HCT116 (cell line): ENCODE data around the gene GSTM1. TPM values are rescaled to one million over a fixed set of nuclear protein-coding genes. Genes with fewer than 3 reads are reported as not detected.

Experiments
- ATAC-seq: fragments of 200-7000 bp; cut with Tn5 transposase; 2 replicates; pipeline ENCODE4 v1.9.1; 2020; ENCODE audit warnings: mild to moderate bottlenecking, moderate library complexity
- BruUV-seq: library from RNA; stranded (reverse); fragments of 400-500 nt; replicated peaks from 2 replicates; lab custom pipeline; 2021; lab: Mats Ljungman, UMichigan
- CTCF ChIA-PET: fragments of 300-600 bp; sonication (Branson Sonifier 250); formaldehyde crosslinking; loops from one replicate; lab custom pipeline; 2021; ENCODE audit warnings: antibody characterized with exemption; lab: Charles Lee
- POLR2A ChIA-PET: fragments of 300-600, 350-600 bp; sonication (Branson Sonifier 250); formaldehyde crosslinking; loops from one replicate; lab custom pipeline; 2021; ENCODE audit warnings: antibody characterized with exemption; lab: Charles Lee
- RAD21 ChIA-PET, 2 experiments: fragments of 300-600 bp; sonication (Branson Sonifier 250); formaldehyde crosslinking; loops; one replicate each; lab custom pipeline; 2023; ENCODE audit warnings: low total read pairs in 2 of 2; ENCODE audit not compliant: uncharacterized antibody in 2 of 2, unreplicated experiment in 2 of 2, low non-redundant PET in 1 of 2; lab: Charles Lee
- DNase-seq: peaks from one replicate; pipeline ENCODE4 v3.0.0-alpha.2; 2010; ENCODE audit warnings: low read depth, low spot score
- H2AFZ ChIP-seq: fragments of 200-600 bp; shearing (Covaris generic), sonication (generic); 2 replicates; pipeline ENCODE4 v1.6.1; 2017; ENCODE audit warnings: low read depth, mixed run types, mixed read lengths, antibody characterized with exemption, low read length; ENCODE audit not compliant: poor library complexity, severe bottlenecking
- H3K27ac ChIP-seq: 2 replicates; pipeline ENCODE4 v1.5.1; 2012; ENCODE audit warnings: low read depth, low read length
- H3K27me3 ChIP-seq: fragments of 200-600 bp; sonication (generic); 2 replicates; pipeline ENCODE4 v1.6.1; 2016; ENCODE audit warnings: mixed run types, low read length, mixed read lengths; ENCODE audit not compliant: insufficient read depth
- H3K36me3 ChIP-seq, 2 experiments: fragments of 200-500 bp in 1 of 2; fragments of 200-600 bp in 1 of 2; sonication (Bioruptor generic) in 1 of 2; sonication (generic) in 1 of 2; 2 replicates each; pipeline versions ENCODE4 v1.5.1 to v1.6.1; 2014 to 2016; ENCODE audit warnings: low read length in 2 of 2, inconsistent platforms in 1 of 2, mixed read lengths in 1 of 2, mixed run types in 1 of 2; ENCODE audit not compliant: insufficient read depth in 2 of 2, control insufficient read depth in 1 of 2
- H3K4me1 ChIP-seq, 2 experiments: fragments of 200-600 bp in 1 of 2; sonication (generic) in 1 of 2; 2 replicates each; pipeline versions ENCODE4 v1.5.1 to v1.6.1; 2012 to 2017; ENCODE audit warnings: low read length in 2 of 2, inconsistent platforms in 1 of 2, mild to moderate bottlenecking in 1 of 2, mixed read lengths in 1 of 2, mixed run types in 1 of 2, moderate library complexity in 1 of 2; ENCODE audit not compliant: insufficient read depth in 2 of 2, control insufficient read depth in 1 of 2
- H3K4me2 ChIP-seq: fragments of 200-600 bp; sonication (generic); 2 replicates; pipeline ENCODE4 v1.6.1; 2017; ENCODE audit warnings: mixed run types, low read length, mixed read lengths
- H3K4me3 ChIP-seq, 2 experiments: fragments of 200-600 bp in 1 of 2; sonication (generic) in 1 of 2; replicated peaks in 1 of 2; 2 replicates each; pipeline ENCODE4 v1.5.1; 2011 to 2016; ENCODE audit warnings: low read length in 2 of 2, control low read depth in 1 of 2, low read depth in 1 of 2, mild to moderate bottlenecking in 1 of 2, mixed read lengths in 1 of 2, mixed run types in 1 of 2
- H3K79me2 ChIP-seq: fragments of 200-600 bp; sonication (generic); 2 replicates; pipeline ENCODE4 v1.6.1; 2017; ENCODE audit warnings: mild to moderate bottlenecking, mixed run types, low read length, moderate library complexity, mixed read lengths; ENCODE audit not compliant: insufficient read depth
- H3K9ac ChIP-seq: fragments of 200-600 bp; sonication (generic); 2 replicates; pipeline ENCODE4 v1.6.1; 2016; ENCODE audit warnings: low read length, mixed read lengths
- H3K9me2 ChIP-seq: fragments of 200-600 bp; sonication (generic), shearing (Covaris generic); 2 replicates; pipeline ENCODE4 v1.6.1; 2017; ENCODE audit warnings: mixed run types, mild to moderate bottlenecking, moderate library complexity; ENCODE audit not compliant: insufficient read depth
- H3K9me3 ChIP-seq, 2 experiments: fragments of 200-500 bp in 1 of 2; fragments of 200-600 bp in 1 of 2; sonication (Bioruptor generic) in 1 of 2; sonication (generic) in 1 of 2; 2 replicates each; pipeline ENCODE4 v1.6.1; 2014 to 2017; ENCODE audit warnings: low read length in 2 of 2, mixed read lengths in 2 of 2, inconsistent platforms in 1 of 2, low read depth in 1 of 2, mild to moderate bottlenecking in 1 of 2, mixed run types in 1 of 2, moderate library complexity in 1 of 2; ENCODE audit not compliant: control insufficient read depth in 1 of 2, insufficient read depth in 1 of 2
- H4K20me1 ChIP-seq: fragments of 200-600 bp; sonication (generic), shearing (Covaris generic); 2 replicates; pipeline ENCODE4 v1.6.1; 2017; ENCODE audit warnings: mixed run types, mild to moderate bottlenecking, moderate library complexity; ENCODE audit not compliant: insufficient read depth
- ATF3 ChIP-seq: IDR thresholded peaks from 2 replicates; pipeline ENCODE4 v1.6.1; 2012
- CBX3 ChIP-seq: IDR thresholded peaks from 2 replicates; pipeline ENCODE4 v1.6.1; 2012; ENCODE audit warnings: low read depth
- CEBPB ChIP-seq: IDR thresholded peaks from 2 replicates; pipeline ENCODE4 v1.6.1; 2012; ENCODE audit warnings: low read depth
- CTCF ChIP-seq, 3 experiments: fragments of 200-600 bp in 1 of 3; sonication (generic) in 1 of 3; IDR thresholded peaks in 2 of 3; conservative IDR thresholded peaks in 1 of 3; 2 replicates each; pipeline ENCODE4 v1.5.1; 2012 to 2017; ENCODE audit warnings: low read depth in 2 of 3, low read length in 2 of 3, antibody characterized with exemption in 1 of 3, borderline replicate concordance in 1 of 3, control low read depth in 1 of 3, mild to moderate bottlenecking in 1 of 3, mixed read lengths in 1 of 3, mixed run types in 1 of 3, moderate library complexity in 1 of 3; ENCODE audit not compliant: insufficient read depth in 1 of 3
- ELF1 ChIP-seq: IDR thresholded peaks from 2 replicates; pipeline ENCODE4 v1.6.1; 2012; ENCODE audit warnings: low read depth, borderline replicate concordance
- EZH2 ChIP-seq: fragments of 200-600 bp; sonication (generic); IDR thresholded peaks from 2 replicates; pipeline ENCODE4 v1.6.1; 2017; ENCODE audit warnings: antibody characterized with exemption, mixed run types
- FOSL1 ChIP-seq: IDR thresholded peaks from 2 replicates; pipeline ENCODE4 v1.6.1; 2012; ENCODE audit warnings: low read depth
- JUND ChIP-seq: IDR thresholded peaks from 2 replicates; pipeline ENCODE4 v1.6.1; 2012
- MAX ChIP-seq: IDR thresholded peaks from 2 replicates; pipeline ENCODE4 v1.6.1; 2012
- POLR2AphosphoS5 ChIP-seq: IDR thresholded peaks from 2 replicates; pipeline ENCODE4 v1.6.1; 2011; ENCODE audit warnings: mild to moderate bottlenecking, low read depth, low read length, moderate library complexity
- RAD21 ChIP-seq: IDR thresholded peaks from 2 replicates; pipeline ENCODE4 v1.6.1; 2012; ENCODE audit warnings: low read depth, mild to moderate bottlenecking
- SIN3A ChIP-seq: IDR thresholded peaks from 2 replicates; pipeline ENCODE4 v1.6.1; 2012; ENCODE audit warnings: low read depth
- SP1 ChIP-seq: IDR thresholded peaks from 2 replicates; pipeline ENCODE4 v1.6.1; 2012; ENCODE audit warnings: low read depth
- SRF ChIP-seq: IDR thresholded peaks from 2 replicates; pipeline ENCODE4 v1.6.1; 2012; ENCODE audit warnings: low read depth
- YY1 ChIP-seq: IDR thresholded peaks from 2 replicates; pipeline ENCODE4 v1.6.1; 2011; ENCODE audit warnings: low read length, low read depth, moderate library complexity, mild to moderate bottlenecking; ENCODE audit not compliant: insufficient replicate concordance; ENCODE audit errors: extremely low read depth
- ZBTB33 ChIP-seq: IDR thresholded peaks from 2 replicates; pipeline ENCODE4 v1.6.1; 2011; ENCODE audit warnings: mild to moderate bottlenecking, low read length, moderate library complexity; ENCODE audit not compliant: insufficient replicate concordance; ENCODE audit errors: extremely low read depth
- intact Hi-C: fragments of 100-400 bp; cut with micrococcal nuclease; formaldehyde crosslinking; loops from 2 replicates; pipeline ENCODE4 v1.10.0; 2022
- total RNA-seq: library from RNA; stranded (reverse); gene quantifications from one replicate; pipeline ENCODE4 v1.2.1, GENCODE V29; 2021; ENCODE audit not compliant: unreplicated experiment

GSTM1 gene
- total RNA-seq, 1 experiment from 2014 or later, result not detected

GRCh38 chr1:109713636-109714035 is 26.0 kb downstream of the GSTM1 start:
- RAD21 ChIA-PET, result no interaction called here
- no peak for DNase-seq
- no peak overlapping the region for H3K9ac ChIP-seq
- intact Hi-C loops, result no loop called here
- H3K27ac ChIP-seq, result no peak overlapping the region
- POLR2A ChIA-PET, result no interaction called here
- no peak overlapping the region for H3K4me2 ChIP-seq
- H3K36me3 ChIP-seq, result no peaks in the 10 kb centered on the region
- no peak for TF ChIP-seq ZBTB33
- TF ChIP-seq RAD21, result no peak
- TF ChIP-seq YY1, result no peak
- no peak for TF ChIP-seq SRF
- no peak for TF ChIP-seq JUND
- TF ChIP-seq FOSL1, result no peak
- TF ChIP-seq SIN3A, result no peak
- no peak for TF ChIP-seq ELF1
- TF ChIP-seq EZH2, result no peak
- no peak for TF ChIP-seq ATF3
- no peak for TF ChIP-seq CTCF (IDR thresholded peaks at IDR 0.05 in 2 of 3, conservative IDR thresholded peaks at IDR 0.05 in 1 of 3; ENCODE audit: borderline replicate concordance in 1 of 3, insufficient read depth in 1 of 3, low read depth in 2 of 3, low read length in 2 of 3)
- no peak for TF ChIP-seq POLR2AphosphoS5
- TF ChIP-seq SP1, result no peak
- no peak for TF ChIP-seq CEBPB
- TF ChIP-seq CBX3, result no peak
- no peak for TF ChIP-seq MAX
- TF ChIP-seq, all 23 proteins: peak for 0
- Histone ChIP-seq H3K4me3 (no peak overlapping the region), H2AFZ (no peak overlapping the region), H3K9me3 (no peaks in the 10 kb centered on the region), H3K27me3 (no peaks in the 10 kb centered on the region), H4K20me1 (no peaks in the 10 kb centered on the region), H3K9me2 (no peaks in the 10 kb centered on the region), H3K4me1 (peaks cover 0 to under 1% of the 10 kb centered on the region in 2 experiments; a peak in 2 of 4 replicates), H3K79me2 (no peaks in the 10 kb centered on the region)
- CTCF ChIA-PET, result no interaction called here
- ATAC-seq, result no peak
- no TSS peak for BruUV-seq
